PC-9 (cell line): ENCODE results near the gene CYP4A22. TPM values are rescaled to one million over a fixed set of nuclear protein-coding genes. Genes with fewer than 3 reads are reported as not detected.

ENCODE experiments used
- BruUV-seq: library from RNA; stranded (reverse); fragments of 400-500 nt; replicated peaks from 2 replicates; lab custom pipeline; 2021; lab: Mats Ljungman, UMichigan
- CTCF ChIA-PET: fragments of 300-600 bp; sonication (Branson Sonifier 250); formaldehyde crosslinking; loops from one replicate; lab custom pipeline; 2022; ENCODE audit warnings: antibody characterized with exemption; lab: Charles Lee
- POLR2A ChIA-PET: fragments of 300-600 bp; sonication (Branson Sonifier 250); formaldehyde crosslinking; loops from one replicate; lab custom pipeline; 2022; ENCODE audit warnings: antibody characterized with exemption; ENCODE audit not compliant: unreplicated experiment; lab: Charles Lee
- DNase-seq, 2 experiments: peaks; one replicate each; pipeline versions ENCODE4 v3.0.0 to v3.0.0-alpha.2; 2015 to 2022; ENCODE audit warnings: mixed read lengths in 1 of 2
- H2AFZ ChIP-seq: fragments of 200-600 bp; sonication (generic); 2 replicates; pipeline ENCODE4 v1.8.1; 2017; ENCODE audit warnings: antibody characterized with exemption
- H3F3A ChIP-seq: fragments of 200-600 bp; sonication (generic); 2 replicates; pipeline ENCODE4 v1.8.1; 2017; ENCODE audit warnings: antibody characterized with exemption, mild to moderate bottlenecking, low read depth; ENCODE audit not compliant: insufficient read depth
- H3K27ac ChIP-seq: fragments of 200-600 bp; sonication (generic); 2 replicates; pipeline ENCODE4 v1.6.1; 2016; ENCODE audit warnings: mixed run types
- H3K27me3 ChIP-seq: fragments of 200-600 bp; sonication (generic); 2 replicates; pipeline ENCODE4 v1.6.1; 2016; ENCODE audit warnings: low read depth, mixed run types; ENCODE audit not compliant: insufficient read depth
- H3K36me3 ChIP-seq: fragments of 200-600 bp; sonication (generic); 2 replicates; pipeline ENCODE4 v1.6.1; 2016; ENCODE audit warnings: low read depth, mixed run types
- H3K4me1 ChIP-seq: fragments of 200-600 bp; sonication (generic); replicated peaks from 2 replicates; pipeline ENCODE4 v1.6.1; 2016; ENCODE audit warnings: mixed run types; ENCODE audit not compliant: insufficient read depth
- H3K4me2 ChIP-seq: fragments of 200-600 bp; sonication (generic); 2 replicates; pipeline ENCODE4 v1.6.1; 2017; ENCODE audit warnings: mixed run types
- H3K4me3 ChIP-seq: fragments of 200-600 bp; sonication (generic); 2 replicates; pipeline ENCODE4 v1.6.1; 2016; ENCODE audit warnings: mixed run types
- H3K79me2 ChIP-seq: fragments of 200-600 bp; sonication (generic); 2 replicates; pipeline ENCODE4 v1.6.1; 2017; ENCODE audit warnings: low read depth, mixed run types
- H3K9me2 ChIP-seq: fragments of 200-600 bp; sonication (generic); 2 replicates; pipeline ENCODE4 v1.8.1; 2017; ENCODE audit warnings: mild to moderate bottlenecking; ENCODE audit not compliant: insufficient read depth
- H3K9me3 ChIP-seq: fragments of 200-600 bp; sonication (generic); 2 replicates; pipeline ENCODE4 v1.8.1; 2016; ENCODE audit warnings: low read depth; ENCODE audit not compliant: insufficient read depth
- H4K20me1 ChIP-seq: fragments of 200-600 bp; sonication (generic); 2 replicates; pipeline ENCODE4 v1.8.1; 2017; ENCODE audit not compliant: insufficient read depth
- CTCF ChIP-seq: fragments of 200-600 bp; sonication (generic); conservative IDR thresholded peaks from 2 replicates; pipeline ENCODE4 v1.6.1; 2017; ENCODE audit warnings: mixed run types, antibody characterized with exemption, mild to moderate bottlenecking, moderate library complexity
- EZH2 ChIP-seq: fragments of 200-600 bp; sonication (generic); IDR thresholded peaks from 2 replicates; pipeline ENCODE4 v1.8.0; 2017; ENCODE audit warnings: antibody characterized with exemption, low read depth
- intact Hi-C: fragments of 100-400 bp; cut with micrococcal nuclease; formaldehyde crosslinking; loops from one replicate; pipeline ENCODE4 v1.10.0; 2022; ENCODE audit not compliant: unreplicated experiment
- total RNA-seq: library from RNA; stranded (reverse); gene quantifications from 2 replicates; pipeline ENCODE4 v1.2.3, GENCODE V29; 2021

CYP4A22 gene
- total RNA-seq, 1 experiment from 2014 or later = not detected

- H3K9me2 ChIP-seq = no peaks in the 10 kb centered on the region
- no peaks in the 10 kb centered on the region for H3K27me3 ChIP-seq
- H3K4me3 ChIP-seq = no peak overlapping the region
- no peaks in the 10 kb centered on the region for H4K20me1 ChIP-seq
- intact Hi-C loops = loop anchor here (5.0 to 10.0 kb wide), 3 partner anchors 75 to 768 kb away; partner anchors contain the start of gene EFCAB14
- DNase-seq = no peak
- no peak overlapping the region for H3K4me2 ChIP-seq
- H3F3A ChIP-seq = no peaks in the 10 kb centered on the region
- BruUV-seq = no TSS peak
- no peaks in the 10 kb centered on the region for H3K36me3 ChIP-seq
- H3K79me2 ChIP-seq = no peaks in the 10 kb centered on the region
- no peak for TF ChIP-seq CTCF
- TF ChIP-seq EZH2 = no peak
- no peak overlapping the region for H3K27ac ChIP-seq
- H3K4me1 ChIP-seq = no peaks in the 10 kb centered on the region
- CTCF ChIA-PET = no interaction called here
- H3K9me3 ChIP-seq = no peaks in the 10 kb centered on the region
- no peak overlapping the region for H2AFZ ChIP-seq
- POLR2A ChIA-PET = no interaction called here
Measured at GRCh38 chr1:47172782-47173181, 35.5 kb downstream of the CYP4A22 start.

- peaks cover 3% of the 10 kb centered on the region; the same call in 1 of the 2 replicates for H3K4me1 ChIP-seq
- H3F3A ChIP-seq = no peaks in the 10 kb centered on the region
- TF ChIP-seq EZH2 (no peak), CTCF (no peak)
- no peak overlapping the region for H2AFZ ChIP-seq
- no peaks in the 10 kb centered on the region for H4K20me1 ChIP-seq
- BruUV-seq = no TSS peak
- no peaks in the 10 kb centered on the region for H3K79me2 ChIP-seq
- H3K36me3 ChIP-seq = no peaks in the 10 kb centered on the region
- intact Hi-C loops = loop anchor here (1.0 to 10.0 kb wide), 7 partner anchors 77 to 770 kb away; partner anchors contain the start of gene EFCAB14
- POLR2A ChIA-PET = no interaction called here
- no peak for DNase-seq
- H3K9me2 ChIP-seq = no peaks in the 10 kb centered on the region
- H3K9me3 ChIP-seq = no peaks in the 10 kb centered on the region
- H3K4me2 ChIP-seq = no peak overlapping the region
- H3K27ac ChIP-seq = no peak overlapping the region
- H3K4me3 ChIP-seq = no peak overlapping the region
- CTCF ChIA-PET = interaction anchor here (0.6 to 0.7 kb wide), 2 partner anchors 207 to 263 kb away, joined by 3 to 6 read pairs; partner anchors contain the start of gene FOXD2
- H3K27me3 ChIP-seq = no peaks in the 10 kb centered on the region
Measured at GRCh38 chr1:47174656-47175020, 37.4 kb downstream of the CYP4A22 start.

- TF ChIP-seq EZH2 (no peak), CTCF (peak; percentile 94)
- POLR2A ChIA-PET = no interaction called here
- Histone ChIP-seq H3K27me3 (no peaks in the 10 kb centered on the region), H3K27ac (no peak overlapping the region), H3F3A (no peaks in the 10 kb centered on the region), H3K79me2 (no peaks in the 10 kb centered on the region), H2AFZ (no peak overlapping the region), H3K4me1 (peaks cover 10% of the 10 kb centered on the region; the same call in 1 of the 2 replicates), H3K4me3 (no peak overlapping the region), H3K9me2 (no peaks in the 10 kb centered on the region), H3K9me3 (no peaks in the 10 kb centered on the region), H3K36me3 (no peaks in the 10 kb centered on the region), H3K4me2 (peak overlapping the region; percentile 38; the same call in 1 of the 2 replicates), H4K20me1 (no peaks in the 10 kb centered on the region)
- no TSS peak for BruUV-seq
- peak in 1 of 2 experiments; percentile 63 for DNase-seq
- intact Hi-C loops = loop anchor here (1.0 to 10.0 kb wide), 6 partner anchors 428 to 771 kb away; partner anchors contain the start of gene EFCAB14
- CTCF ChIA-PET = interaction anchor here (0.6 kb wide), 3 partner anchors 262 to 769 kb away, joined by 3 to 6 read pairs (median 6); partner anchors contain the start of gene FOXD2
Measured at GRCh38 chr1:47175227-47175934, 38.1 kb downstream of the CYP4A22 start.
